Endothelial cell of umbilical vein (primary cell): ENCODE results near the gene DAB1. TPM values are rescaled to one million over a fixed set of nuclear protein-coding genes. Genes with fewer than 3 reads are reported as not detected.

ENCODE experiments used
- BruUV-seq: library from RNA; stranded (reverse); fragments of 400-500 nt; replicated peaks from 2 replicates; lab custom pipeline; 2021; lab: Mats Ljungman, UMichigan
- CTCF ChIA-PET: fragments of 300-600, 350-600 bp; sonication (Branson Sonifier 250); formaldehyde crosslinking; loops from one replicate; lab custom pipeline; 2021; ENCODE audit warnings: antibody characterized with exemption, inconsistent platforms; lab: Charles Lee
- POLR2A ChIA-PET: fragments of 300-600, 350-600 bp; sonication (Branson Sonifier 250); formaldehyde crosslinking; loops from one replicate; lab custom pipeline; 2021; ENCODE audit warnings: antibody characterized with exemption, inconsistent platforms; lab: Charles Lee
- DNase-seq: peaks from one replicate; pipeline ENCODE4 v3.0.0-alpha.2; 2011; ENCODE audit warnings: low read depth, low spot score
- FAIRE-seq: peaks from 2 replicates; lab custom pipeline; 2011; peaks lifted over from hg19 to GRCh38; lab: Jason Lieb, UNC
- H2AFZ ChIP-seq: 2 replicates; pipeline ENCODE4 v1.6.0; 2012; ENCODE audit warnings: low read depth, low read length, control low read depth, inconsistent platforms
- H3K27ac ChIP-seq: 2 replicates; pipeline ENCODE4 v1.5.1; 2011; ENCODE audit warnings: low read depth, mild to moderate bottlenecking, control low read depth, low read length, moderate library complexity; ENCODE audit not compliant: insufficient read depth
- H3K27me3 ChIP-seq, 2 experiments: 2 replicates each; pipeline versions ENCODE4 v1.6.0 to v1.6.1; 2011; ENCODE audit warnings: low read length in 2 of 2, mixed read lengths in 1 of 2; ENCODE audit not compliant: control insufficient read depth in 2 of 2, insufficient read depth in 2 of 2
- H3K36me3 ChIP-seq, 2 experiments: 2 replicates in 1 of 2; 3 replicates in 1 of 2; pipeline ENCODE4 v1.5.1; 2011; ENCODE audit warnings: low read length in 2 of 2, mild to moderate bottlenecking in 1 of 2, moderate library complexity in 1 of 2; ENCODE audit not compliant: control insufficient read depth in 2 of 2, insufficient read depth in 2 of 2; ENCODE audit errors: extremely low read depth in 1 of 2
- H3K4me1 ChIP-seq: 3 replicates; pipeline ENCODE4 v1.5.1; 2011; ENCODE audit warnings: mild to moderate bottlenecking, low read length; ENCODE audit not compliant: control insufficient read depth, insufficient read depth; ENCODE audit errors: extremely low read depth
- H3K4me2 ChIP-seq: 2 replicates; pipeline ENCODE4 v1.6.1; 2011; ENCODE audit warnings: low read length, control low read depth, mixed read lengths; ENCODE audit not compliant: insufficient read depth
- H3K4me3 ChIP-seq, 3 experiments: fragments of 200-600 bp in 1 of 3; sonication (generic), shearing (Covaris generic) in 1 of 3; replicated peaks in 1 of 3; 2 replicates each; pipeline ENCODE4 v1.5.1; 2011 to 2016; ENCODE audit warnings: control low read depth in 3 of 3, low read length in 3 of 3, mild to moderate bottlenecking in 2 of 3, inconsistent platforms in 1 of 3, low read depth in 1 of 3, moderate library complexity in 1 of 3; ENCODE audit not compliant: insufficient read depth in 1 of 3
- H3K79me2 ChIP-seq: 2 replicates; pipeline ENCODE4 v1.6.0; 2012; ENCODE audit warnings: low read length, inconsistent platforms; ENCODE audit not compliant: control insufficient read depth, insufficient read depth
- H3K9ac ChIP-seq: replicated peaks from 2 replicates; pipeline ENCODE3; 2011; ENCODE audit warnings: low read length, control low read depth; ENCODE audit not compliant: insufficient read depth; ENCODE audit errors: extremely low read depth
- H3K9me1 ChIP-seq: replicated peaks from 3 replicates; pipeline ENCODE4 v1.6.0; 2011; ENCODE audit warnings: mild to moderate bottlenecking, low read length; ENCODE audit not compliant: control insufficient read depth, insufficient read depth; ENCODE audit errors: extremely low read depth
- H3K9me3 ChIP-seq: replicated peaks from 2 replicates; pipeline ENCODE4 v1.5.1; 2012; ENCODE audit warnings: low read length, inconsistent platforms; ENCODE audit not compliant: control insufficient read depth, insufficient read depth
- H4K20me1 ChIP-seq: replicated peaks from 2 replicates; pipeline ENCODE3; 2011; ENCODE audit warnings: mild to moderate bottlenecking, low read length; ENCODE audit not compliant: control insufficient read depth, insufficient read depth; ENCODE audit errors: extremely low read depth
- CTCF ChIP-seq, 2 donors: IDR thresholded peaks; 1 replicate in 1 of 2; 2 replicates in 1 of 2; pipeline ENCODE4 v1.5.1; 2011; ENCODE audit warnings: low read length in 2 of 2, mild to moderate bottlenecking in 2 of 2, moderate library complexity in 2 of 2, control low read depth in 1 of 2, inconsistent platforms in 1 of 2, low read depth in 1 of 2; ENCODE audit not compliant: insufficient read depth in 1 of 2; ENCODE audit errors: extremely low read depth in 1 of 2
- EZH2 ChIP-seq: IDR thresholded peaks from 2 replicates; pipeline ENCODE4 v1.6.1; 2012; ENCODE audit warnings: borderline replicate concordance, low read depth, mild to moderate bottlenecking, moderate library complexity, low read length, inconsistent platforms; ENCODE audit not compliant: severe bottlenecking
- FOS ChIP-seq: IDR thresholded peaks from 2 replicates; pipeline ENCODE4 v1.6.1; 2011; ENCODE audit warnings: mild to moderate bottlenecking, low read length, moderate library complexity, borderline replicate concordance; ENCODE audit not compliant: insufficient read depth
- GATA2 ChIP-seq: IDR thresholded peaks from 2 replicates; pipeline ENCODE4 v1.7.0; 2011; ENCODE audit warnings: low read depth, mild to moderate bottlenecking, moderate library complexity, mixed read lengths, low read length; ENCODE audit not compliant: insufficient read length, insufficient read depth
- JUN ChIP-seq: IDR thresholded peaks from 2 replicates; pipeline ENCODE4 v1.6.1; 2011; ENCODE audit warnings: borderline replicate concordance, low read depth; ENCODE audit not compliant: insufficient read length, insufficient read depth
- MAX ChIP-seq: IDR thresholded peaks from 2 replicates; pipeline ENCODE4 v1.6.1; 2011; ENCODE audit not compliant: insufficient read depth, insufficient read length
- MYC ChIP-seq: IDR thresholded peaks from one replicate; pipeline ENCODE4 v1.6.1; 2011; ENCODE audit warnings: mild to moderate bottlenecking, low read depth, low read length
- POLR2A ChIP-seq: IDR thresholded peaks from 2 replicates; pipeline ENCODE4 v1.6.1; 2012; ENCODE audit warnings: low read depth, mild to moderate bottlenecking, control low read depth, low read length
- POLR2AphosphoS5 ChIP-seq: IDR thresholded peaks from 2 replicates; pipeline ENCODE4 v1.6.1; 2012; ENCODE audit warnings: low read depth, mild to moderate bottlenecking, control low read depth, low read length, moderate library complexity; ENCODE audit not compliant: insufficient read depth
- dilution Hi-C: fragments of 300-500 bp; cut with MboI; formaldehyde crosslinking; loops from one replicate; pipeline ENCODE4 v1.15.0; 2019; ENCODE audit warnings: low sequenced_read_pairs; ENCODE audit not compliant: extremely low pct_ligation_motif_present
- intact Hi-C: fragments of 100-400 bp; cut with micrococcal nuclease; formaldehyde crosslinking; loops from one replicate; pipeline ENCODE4 v1.10.0; 2022
- polyA plus RNA-seq, 4 experiments: library from polyadenylated mRNA; depleted of rRNA in 3 of 4; stranded (reverse) in 3 of 4; unstranded in 1 of 4; fragments of >200 nt; gene quantifications; 2 replicates each; pipeline versions ENCODE4 v1.2.1 to v1.2.3, GENCODE V29; 2011 to 2012; ENCODE audit warnings: missing spikeins in 1 of 4
- total RNA-seq: library from RNA; stranded (reverse); gene quantifications from 2 replicates; pipeline ENCODE4 v1.2.3, GENCODE V29; 2021

DAB1 gene
- total and polyA plus RNA-seq, 2 donors (not counting 3 experiments of a cell fraction or from before 2014, with no cell fraction given): not detected

- H3K27me3 ChIP-seq: no peaks in the 10 kb centered on the region
- TF ChIP-seq POLR2AphosphoS5 (no peak), MYC (no peak), POLR2A (no peak)
- no peak for DNase-seq
- dilution Hi-C loops (no loop called here), intact Hi-C loops (no loop called here)
- no peak overlapping the region for H2AFZ ChIP-seq
- H3K4me1 ChIP-seq: no peaks in the 10 kb centered on the region
- H3K4me3 ChIP-seq: no peak overlapping the region
- CTCF ChIA-PET: no interaction called here
- no peak overlapping the region for H3K4me2 ChIP-seq
- H3K36me3 ChIP-seq: no peaks in the 10 kb centered on the region
- H3K9ac ChIP-seq: no peak overlapping the region
- POLR2A ChIA-PET: no interaction called here
- no peak overlapping the region for H3K27ac ChIP-seq
- H3K9me1 ChIP-seq: no peaks in the 10 kb centered on the region
- FAIRE-seq: no peak
- no peaks in the 10 kb centered on the region for H3K79me2 ChIP-seq
- no peaks in the 10 kb centered on the region for H4K20me1 ChIP-seq
- no peaks in the 10 kb centered on the region for H3K9me3 ChIP-seq
- BruUV-seq: no TSS peak
These were observed 102.1 kb downstream of the DAB1 start for GRCh38 chr1:57321776-57322175.

- no peak for DNase-seq
- no peak overlapping the region for H3K9ac ChIP-seq
- BruUV-seq: no TSS peak
- H3K36me3 ChIP-seq: no peaks in the 10 kb centered on the region
- no peak overlapping the region for H2AFZ ChIP-seq
- ChIA-PET POLR2A (no interaction called here), CTCF (no interaction called here)
- H3K79me2 ChIP-seq: no peaks in the 10 kb centered on the region
- TF ChIP-seq JUN: no peak
- TF ChIP-seq EZH2: no peak
- no peak for TF ChIP-seq MYC
- no peak for TF ChIP-seq GATA2
- TF ChIP-seq POLR2AphosphoS5: no peak
- TF ChIP-seq POLR2A: no peak
- no peak for TF ChIP-seq FOS
- no peak for TF ChIP-seq MAX
- no peak for TF ChIP-seq CTCF (IDR thresholded peaks at IDR 0.05; ENCODE audit: extremely low read depth in 1 of 2, insufficient read depth in 1 of 2, low read depth in 1 of 2, low read length in 2 of 2)
- no peak overlapping the region for H3K4me2 ChIP-seq
- no peaks in the 10 kb centered on the region for H3K27me3 ChIP-seq
- no peaks in the 10 kb centered on the region for H3K9me1 ChIP-seq
- no peaks in the 10 kb centered on the region for H4K20me1 ChIP-seq
- no peak overlapping the region for H3K4me3 ChIP-seq
- H3K4me1 ChIP-seq: no peaks in the 10 kb centered on the region
- H3K9me3 ChIP-seq: no peaks in the 10 kb centered on the region
- no peak for FAIRE-seq
- dilution Hi-C loops (no loop called here), intact Hi-C loops (no loop called here)
- H3K27ac ChIP-seq: no peak overlapping the region
These were observed 104.1 kb downstream of the DAB1 start for GRCh38 chr1:57319791-57320190.
